ENCODE results near the gene E2F4.

DNA sequence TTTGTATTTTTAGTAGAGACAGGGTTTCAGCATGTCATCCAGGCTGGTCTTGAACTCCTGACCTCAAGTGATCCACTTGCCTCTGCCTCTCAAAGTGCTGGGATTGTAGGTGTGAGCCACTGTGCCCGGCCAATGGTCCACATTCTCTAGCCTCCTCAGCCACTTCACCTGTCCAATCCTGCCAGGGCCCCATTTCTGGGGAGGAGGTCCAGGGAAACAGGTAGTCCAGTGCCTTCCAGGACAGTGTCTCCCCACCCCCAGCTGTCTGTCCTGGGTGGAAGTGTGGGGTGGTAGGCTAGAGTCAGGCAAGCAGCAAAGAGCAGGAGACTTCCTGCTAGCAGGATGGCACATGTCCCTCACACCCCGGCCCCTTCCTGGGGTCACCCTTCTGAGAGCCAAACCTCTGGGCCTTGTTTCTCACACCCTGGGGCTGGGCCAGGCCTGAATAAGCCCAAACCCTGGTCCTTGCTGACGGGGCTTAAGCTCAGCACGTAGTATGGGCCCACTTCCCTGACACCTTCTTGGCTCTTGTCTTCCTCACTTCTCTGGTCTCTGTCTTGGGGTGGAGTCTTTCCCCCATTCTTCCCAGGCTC is 50.3 kb downstream of the E2F4 start:
- TF ChIP-seq, protein P1, sequence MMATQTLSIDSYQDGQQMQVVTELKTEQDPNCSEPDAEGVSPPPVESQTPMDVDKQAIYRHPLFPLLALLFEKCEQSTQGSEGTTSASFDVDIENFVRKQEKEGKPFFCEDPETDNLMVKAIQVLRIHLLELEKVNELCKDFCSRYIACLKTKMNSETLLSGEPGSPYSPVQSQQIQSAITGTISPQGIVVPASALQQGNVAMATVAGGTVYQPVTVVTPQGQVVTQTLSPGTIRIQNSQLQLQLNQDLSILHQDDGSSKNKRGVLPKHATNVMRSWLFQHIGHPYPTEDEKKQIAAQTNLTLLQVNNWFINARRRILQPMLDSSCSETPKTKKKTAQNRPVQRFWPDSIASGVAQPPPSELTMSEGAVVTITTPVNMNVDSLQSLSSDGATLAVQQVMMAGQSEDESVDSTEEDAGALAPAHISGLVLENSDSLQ (IDR thresholded peaks at IDR 0.05): no peak
- TF ChIP-seq FOXM1 (IDR thresholded peaks at IDR 0.05; ENCODE audit: borderline replicate concordance): no peak
- no peak for TF ChIP-seq ELF4 (IDR thresholded peaks at IDR 0.05)
- TF ChIP-seq CTBP1 (IDR thresholded peaks at IDR 0.05; ENCODE audit: borderline replicate concordance): no peak
- TF ChIP-seq ZNF384 (IDR thresholded peaks at IDR 0.05): no peak
- TF ChIP-seq SUZ12 (IDR thresholded peaks at IDR 0.05): no peak
- no peak for TF ChIP-seq FOXA1 (IDR thresholded peaks at IDR 0.05)
- no peak for TF ChIP-seq TARDBP (IDR thresholded peaks at IDR 0.05)
- no peak for TF ChIP-seq HDGF (IDR thresholded peaks at IDR 0.05; ENCODE audit: borderline replicate concordance)
- TF ChIP-seq BHLHE40 (IDR thresholded peaks at IDR 0.05; ENCODE audit: borderline replicate concordance): no peak

Measured in HEK293T (cell line).